AG10803 (cell line): Measurements from ENCODE around the gene TAC1.

Source experiments
- DNase-seq: peaks from one replicate; pipeline ENCODE4 v3.0.0; 2010; ENCODE audit warnings: low read depth
- H3K4me3 ChIP-seq: 2 replicates; pipeline ENCODE4 v1.5.1; 2011; ENCODE audit warnings: mild to moderate bottlenecking, low read length, control low read depth
- TF ChIP-seq, protein P1 (sequence below): conservative IDR thresholded peaks from 2 replicates; pipeline ENCODE4 v1.5.1; 2011; ENCODE audit warnings: mild to moderate bottlenecking, low read length, control low read depth, inconsistent platforms

The TAC1 gene

GRCh38 chr7:97732565-97733275 is 834 bp downstream of the TAC1 start:
- DNase-seq: no peak
- H3K4me3 ChIP-seq: no peak overlapping the region
- TF ChIP-seq, protein P1, sequence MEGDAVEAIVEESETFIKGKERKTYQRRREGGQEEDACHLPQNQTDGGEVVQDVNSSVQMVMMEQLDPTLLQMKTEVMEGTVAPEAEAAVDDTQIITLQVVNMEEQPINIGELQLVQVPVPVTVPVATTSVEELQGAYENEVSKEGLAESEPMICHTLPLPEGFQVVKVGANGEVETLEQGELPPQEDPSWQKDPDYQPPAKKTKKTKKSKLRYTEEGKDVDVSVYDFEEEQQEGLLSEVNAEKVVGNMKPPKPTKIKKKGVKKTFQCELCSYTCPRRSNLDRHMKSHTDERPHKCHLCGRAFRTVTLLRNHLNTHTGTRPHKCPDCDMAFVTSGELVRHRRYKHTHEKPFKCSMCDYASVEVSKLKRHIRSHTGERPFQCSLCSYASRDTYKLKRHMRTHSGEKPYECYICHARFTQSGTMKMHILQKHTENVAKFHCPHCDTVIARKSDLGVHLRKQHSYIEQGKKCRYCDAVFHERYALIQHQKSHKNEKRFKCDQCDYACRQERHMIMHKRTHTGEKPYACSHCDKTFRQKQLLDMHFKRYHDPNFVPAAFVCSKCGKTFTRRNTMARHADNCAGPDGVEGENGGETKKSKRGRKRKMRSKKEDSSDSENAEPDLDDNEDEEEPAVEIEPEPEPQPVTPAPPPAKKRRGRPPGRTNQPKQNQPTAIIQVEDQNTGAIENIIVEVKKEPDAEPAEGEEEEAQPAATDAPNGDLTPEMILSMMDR: no peak

GRCh38 chr7:97733276-97734161 is 1.6 kb downstream of the TAC1 start:
- H3K4me3 ChIP-seq: no peak overlapping the region
- no peak for DNase-seq
- TF ChIP-seq, protein P1: no peak

DNA sequence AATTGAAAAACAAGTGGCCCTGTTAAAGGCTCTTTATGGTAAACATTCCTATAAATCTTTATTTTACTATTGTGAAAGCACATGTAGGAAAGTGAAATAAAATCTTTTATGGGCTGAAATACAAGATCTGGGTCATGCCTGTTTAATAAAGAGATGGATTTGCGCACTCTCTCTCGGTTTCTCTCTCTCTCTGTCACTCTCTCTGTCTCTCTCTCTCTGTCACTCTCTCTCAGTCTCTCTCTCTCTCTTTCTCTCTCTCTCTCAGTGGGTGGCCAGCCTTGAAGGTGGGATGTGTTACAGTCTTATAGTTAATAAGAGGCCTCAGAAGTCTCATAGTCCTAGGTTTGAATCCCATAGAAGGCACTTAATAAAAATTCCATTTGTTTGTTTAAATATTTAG is 2.4 kb downstream of the TAC1 start:
- no peak for DNase-seq
- H3K4me3 ChIP-seq: no peak overlapping the region
- TF ChIP-seq, protein P1: no peak

DNA sequence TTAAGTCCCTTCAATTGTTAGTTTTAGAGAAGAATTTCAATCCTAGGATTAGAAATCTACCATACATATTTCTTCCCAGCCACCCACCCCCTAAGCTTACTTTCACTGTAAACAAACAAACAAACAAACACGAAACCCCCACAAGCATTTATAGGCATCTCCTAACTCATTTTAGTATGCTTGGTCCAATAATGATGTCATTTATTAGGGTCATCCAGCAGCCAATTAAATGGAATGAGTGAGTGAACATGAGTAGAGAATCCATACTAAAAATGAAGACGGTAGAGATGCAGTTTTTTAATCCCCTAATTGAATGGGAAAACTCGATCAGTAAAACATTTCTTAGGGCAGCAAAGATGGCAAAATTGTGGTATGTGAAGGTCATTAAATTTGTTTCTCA is 3.2 kb downstream of the TAC1 start:
- DNase-seq: no peak

GRCh38 chr7:97748482-97748881 is 16.6 kb downstream of the TAC1 start:
- no peak overlapping the region for H3K4me3 ChIP-seq
- DNase-seq: no peak
- TF ChIP-seq, protein P1: no peak

More for the DNA sequence above, 3.2 kb downstream of the TAC1 start:
- no peak overlapping the region for H3K4me3 ChIP-seq
- TF ChIP-seq, protein P1: no peak

- H3K4me3 ChIP-seq: no peak overlapping the region
- TF ChIP-seq, protein P1: no peak
- no peak for DNase-seq
Measured at GRCh38 chr7:97751566-97751965, 19.7 kb downstream of the TAC1 start.

DNA sequence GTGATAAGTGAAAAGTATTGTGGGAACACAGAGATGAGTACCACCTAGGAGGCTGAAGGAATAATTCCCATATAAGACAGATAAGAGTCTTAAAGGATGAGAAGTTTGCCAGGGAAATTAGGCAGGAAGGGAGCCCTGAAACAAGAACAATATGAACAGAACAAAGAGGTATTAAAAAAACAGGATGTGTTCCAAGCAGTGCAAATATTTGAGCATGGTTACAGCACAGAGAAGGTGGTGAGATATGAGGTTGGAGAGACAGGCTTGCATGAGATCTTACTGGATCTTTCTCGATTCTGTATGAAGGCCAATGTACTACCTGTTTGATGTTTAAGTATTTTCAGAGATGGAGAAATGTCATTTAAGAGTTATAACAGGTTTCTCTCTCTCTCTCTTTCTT is 20.3 kb downstream of the TAC1 start:
- TF ChIP-seq, protein P1: no peak
- no peak overlapping the region for H3K4me3 ChIP-seq
- no peak for DNase-seq
